ENCODE results near the gene PRICKLE2. TPM values are rescaled to one million over a fixed set of nuclear protein-coding genes. Genes with fewer than 3 reads are reported as not detected.

PRICKLE2 gene
- total RNA-seq, 1 experiment from 2014 or later = 0.26 TPM

- H3K36me3 ChIP-seq (ENCODE audit: control insufficient read depth, insufficient read depth, low read length) = no peaks in the 10 kb centered on the region
- H3K27me3 ChIP-seq (ENCODE audit: control insufficient read depth, insufficient read depth, low read length) = no peaks in the 10 kb centered on the region
- intact Hi-C loops (cut with micrococcal nuclease; ENCODE audit: unreplicated experiment) = no loop called here
- TF ChIP-seq POLR2AphosphoS5 (IDR thresholded peaks at IDR 0.05; ENCODE audit: low read depth, low read length) (no peak), SIN3A (IDR thresholded peaks at IDR 0.05; ENCODE audit: borderline replicate concordance, insufficient read depth, low read depth, low read length) (no peak), TCF7L2 (IDR thresholded peaks at IDR 0.05; ENCODE audit: low read depth, low read length) (no peak), CTCF (IDR thresholded peaks at IDR 0.05) (no peak)
- no peaks in the 10 kb centered on the region for H3K4me1 ChIP-seq (ENCODE audit: control insufficient read depth, insufficient read depth, low read length)
- POLR2A ChIA-PET = no interaction called here
- H3K9me3 ChIP-seq (ENCODE audit: control insufficient read depth, insufficient read depth, low read depth, low read length) = no peaks in the 10 kb centered on the region
- no peak overlapping the region for H3K27ac ChIP-seq (ENCODE audit: low read length)
- CTCF ChIA-PET = no interaction called here
- no TSS peak for BruUV-seq (replicated peaks)
- DNase-seq (ENCODE audit: low read depth, low spot score) (no peak), ATAC-seq (no peak)
- H3K4me3 ChIP-seq (ENCODE audit: low read depth in 2 of 2, low read length in 2 of 2) = no peak overlapping the region
- in situ Hi-C loops (cut with HindIII; ENCODE audit: low pct_unique_long_range_greater_than_20kb, low sequenced_read_pairs) = no loop called here
Observed at GRCh38 chr3:64133272-64133671, 92.0 kb downstream of the PRICKLE2 start.

- in situ Hi-C loops (cut with HindIII; ENCODE audit: low pct_unique_long_range_greater_than_20kb, low sequenced_read_pairs) (no loop called here), intact Hi-C loops (cut with micrococcal nuclease; ENCODE audit: unreplicated experiment) (no loop called here)
- no TSS peak for BruUV-seq (replicated peaks)
- no peak for DNase-seq (ENCODE audit: low read depth, low spot score)
- Histone ChIP-seq H3K36me3 (ENCODE audit: control insufficient read depth, insufficient read depth, low read length) (no peaks in the 10 kb centered on the region), H3K27ac (ENCODE audit: low read length) (no peak overlapping the region), H3K9me3 (ENCODE audit: control insufficient read depth, insufficient read depth, low read depth, low read length) (no peaks in the 10 kb centered on the region), H3K4me3 (ENCODE audit: low read depth in 2 of 2, low read length in 2 of 2) (no peak overlapping the region), H3K27me3 (ENCODE audit: control insufficient read depth, insufficient read depth, low read length) (no peaks in the 10 kb centered on the region), H3K4me1 (ENCODE audit: control insufficient read depth, insufficient read depth, low read length) (no peaks in the 10 kb centered on the region)
- no peak for ATAC-seq
- no peak for TF ChIP-seq REST (IDR thresholded peaks at IDR 0.05; ENCODE audit: insufficient read depth in 1 of 2, low read depth in 2 of 2, low read length in 1 of 2)
- TF ChIP-seq POLR2AphosphoS5 (IDR thresholded peaks at IDR 0.05; ENCODE audit: low read depth, low read length) = no peak
- TF ChIP-seq TCF7L2 (IDR thresholded peaks at IDR 0.05; ENCODE audit: low read depth, low read length) = no peak
- no peak for TF ChIP-seq CTCF (IDR thresholded peaks at IDR 0.05)
- no peak for TF ChIP-seq SIN3A (IDR thresholded peaks at IDR 0.05; ENCODE audit: borderline replicate concordance, insufficient read depth, low read depth, low read length)
- CTCF ChIA-PET = no interaction called here
- POLR2A ChIA-PET = no interaction called here
Observed at GRCh38 chr3:64131725-64132469, 93.4 kb downstream of the PRICKLE2 start.
